Measurements from ENCODE around the gene POLA1. TPM values are rescaled to one million over a fixed set of nuclear protein-coding genes. Genes with fewer than 3 reads are reported as not detected.

Gene POLA1
- total RNA-seq, 1 donor from 2014 or later: 7.4 TPM

GRCh38 chrX:24918715-24919114 lies 225.0 kb downstream of the POLA1 start:
- no peak for FAIRE-seq

GRCh38 chrX:24920769-24921168 lies 227.1 kb downstream of the POLA1 start:
- Histone ChIP-seq H3K27me3 (ENCODE audit: control insufficient read depth, insufficient read depth, low read length) (no peaks in the 10 kb centered on the region), H3K4me3 (ENCODE audit: low read depth, low read length) (no peak overlapping the region), H3K36me3 (ENCODE audit: control insufficient read depth, insufficient read depth, low read length) (no peaks in the 10 kb centered on the region)
- no peak for TF ChIP-seq CTCF (IDR thresholded peaks at IDR 0.05; ENCODE audit: insufficient read depth, low read length, severe bottlenecking)
- DNase-seq (ENCODE audit: low read depth) (no peak), FAIRE-seq (no peak)

More at GRCh38 chrX:24918715-24919114, 225.0 kb downstream of the POLA1 start:
- TF ChIP-seq CTCF (IDR thresholded peaks at IDR 0.05; ENCODE audit: insufficient read depth, low read length, severe bottlenecking): no peak
- no peak for DNase-seq (ENCODE audit: low read depth)
- Histone ChIP-seq H3K36me3 (ENCODE audit: control insufficient read depth, insufficient read depth, low read length) (no peaks in the 10 kb centered on the region), H3K4me3 (ENCODE audit: low read depth, low read length) (no peak overlapping the region), H3K27me3 (ENCODE audit: control insufficient read depth, insufficient read depth, low read length) (no peaks in the 10 kb centered on the region)

- FAIRE-seq (no peak), DNase-seq (ENCODE audit: low read depth) (peak; percentile 34)
- H3K27me3 ChIP-seq (ENCODE audit: control insufficient read depth, insufficient read depth, low read length): no peaks in the 10 kb centered on the region
- H3K36me3 ChIP-seq (ENCODE audit: control insufficient read depth, insufficient read depth, low read length): no peaks in the 10 kb centered on the region
- TF ChIP-seq CTCF (IDR thresholded peaks at IDR 0.05; ENCODE audit: insufficient read depth, low read length, severe bottlenecking): no peak
- no peak overlapping the region for H3K4me3 ChIP-seq (ENCODE audit: low read depth, low read length)
These were observed 231.7 kb downstream of the POLA1 start for GRCh38 chrX:24925430-24925829.

- DNase-seq (ENCODE audit: low read depth) (no peak), FAIRE-seq (no peak)
- Histone ChIP-seq H3K36me3 (ENCODE audit: control insufficient read depth, insufficient read depth, low read length) (no peaks in the 10 kb centered on the region), H3K27me3 (ENCODE audit: control insufficient read depth, insufficient read depth, low read length) (no peaks in the 10 kb centered on the region), H3K4me3 (ENCODE audit: low read depth, low read length) (no peak overlapping the region)
- no peak for TF ChIP-seq CTCF (IDR thresholded peaks at IDR 0.05; ENCODE audit: insufficient read depth, low read length, severe bottlenecking)
These were observed 233.7 kb downstream of the POLA1 start for GRCh38 chrX:24927372-24927771.

GRCh38 chrX:24928114-24928513 lies 234.4 kb downstream of the POLA1 start:
- H3K27me3 ChIP-seq (ENCODE audit: control insufficient read depth, insufficient read depth, low read length): no peaks in the 10 kb centered on the region
- FAIRE-seq: no peak

More at GRCh38 chrX:24928114-24928513, 234.4 kb downstream of the POLA1 start:
- no peaks in the 10 kb centered on the region for H3K36me3 ChIP-seq (ENCODE audit: control insufficient read depth, insufficient read depth, low read length)
- TF ChIP-seq CTCF (IDR thresholded peaks at IDR 0.05; ENCODE audit: insufficient read depth, low read length, severe bottlenecking): no peak
- DNase-seq (ENCODE audit: low read depth): no peak
- H3K4me3 ChIP-seq (ENCODE audit: low read depth, low read length): no peak overlapping the region
